SK-N-SH (cell line): Measurements from ENCODE around the gene CCDC138. TPM values are rescaled to one million over a fixed set of nuclear protein-coding genes. Genes with fewer than 3 reads are reported as not detected.

Experiments used
- CTCF ChIA-PET: fragments of 300-600, 350-600 bp; formaldehyde crosslinking; extraction: SDS; loops from one replicate; lab custom pipeline; 2021; lab: Yijun Ruan, JAX
- POLR2A ChIA-PET: fragments of 350-600 bp; sonication (Branson Sonifier 250); formaldehyde crosslinking; extraction: SDS; loops from one replicate; lab custom pipeline; 2020; ENCODE audit warnings: antibody characterized with exemption, inconsistent platforms; lab: Yijun Ruan, JAX
- DNase-seq: peaks from one replicate; pipeline ENCODE4 v3.0.0; 2012
- H2AFZ ChIP-seq: fragments of 200-600 bp; sonication (generic); 2 replicates; pipeline ENCODE4 v1.8.1; 2016; ENCODE audit warnings: antibody characterized with exemption, mild to moderate bottlenecking, low read depth
- H3F3A ChIP-seq: fragments of 200-600 bp; sonication (generic); replicated peaks from 2 replicates; pipeline ENCODE3; 2016; ENCODE audit warnings: antibody characterized with exemption, mild to moderate bottlenecking; ENCODE audit not compliant: insufficient read depth
- H3K27ac ChIP-seq, 2 experiments: fragments of 200-500 bp in 1 of 2; fragments of 200-600 bp in 1 of 2; sonication (Bioruptor generic) in 1 of 2; sonication (generic), shearing (Covaris generic) in 1 of 2; 2 replicates each; pipeline versions ENCODE4 v1.5.1 to v1.6.1; 2014 to 2016; ENCODE audit warnings: low read depth in 2 of 2, inconsistent platforms in 1 of 2, low read length in 1 of 2, mild to moderate bottlenecking in 1 of 2, mixed read lengths in 1 of 2
- H3K27me3 ChIP-seq: fragments of 200-600 bp; sonication (generic), shearing (Covaris generic); 2 replicates; pipeline ENCODE4 v1.6.1; 2016; ENCODE audit warnings: mixed run types; ENCODE audit not compliant: insufficient read depth
- H3K36me3 ChIP-seq, 2 experiments: fragments of 200-500 bp in 1 of 2; fragments of 200-600 bp in 1 of 2; sonication (Bioruptor generic) in 1 of 2; sonication (generic) in 1 of 2; replicated peaks in 1 of 2; 2 replicates each; pipeline versions ENCODE3 to v1.5.1; 2014 to 2016; ENCODE audit warnings: low read length in 1 of 2, mild to moderate bottlenecking in 1 of 2; ENCODE audit not compliant: insufficient read depth in 2 of 2, control insufficient read depth in 1 of 2
- H3K4me1 ChIP-seq, 2 experiments: fragments of 200-500 bp in 1 of 2; fragments of 200-600 bp in 1 of 2; sonication (Bioruptor generic) in 1 of 2; sonication (generic), shearing (Covaris generic) in 1 of 2; 2 replicates each; pipeline versions ENCODE4 v1.5.1 to v1.6.1; 2014 to 2016; ENCODE audit warnings: low read depth in 1 of 2, low read length in 1 of 2, mixed run types in 1 of 2; ENCODE audit not compliant: insufficient read depth in 2 of 2, control insufficient read depth in 1 of 2
- H3K4me2 ChIP-seq: fragments of 200-600 bp; sonication (generic), shearing (Covaris generic); 2 replicates; pipeline ENCODE4 v1.6.1; 2017; ENCODE audit warnings: mixed run types
- H3K4me3 ChIP-seq, 2 experiments: fragments of 200-500 bp in 1 of 2; fragments of 200-600 bp in 1 of 2; sonication (Bioruptor generic) in 1 of 2; sonication (generic), shearing (Covaris generic) in 1 of 2; 2 replicates each; pipeline versions ENCODE4 v1.5.1 to v1.8.1; 2014 to 2016; ENCODE audit warnings: low read depth in 2 of 2, inconsistent platforms in 1 of 2, low read length in 1 of 2, mild to moderate bottlenecking in 1 of 2, mixed read lengths in 1 of 2, moderate library complexity in 1 of 2
- H3K79me2 ChIP-seq: fragments of 200-600 bp; sonication (generic); 2 replicates; pipeline ENCODE4 v1.8.1; 2017; ENCODE audit warnings: mild to moderate bottlenecking; ENCODE audit not compliant: insufficient read depth
- H3K9ac ChIP-seq: fragments of 200-600 bp; sonication (generic); 2 replicates; pipeline ENCODE4 v1.6.1; 2017; ENCODE audit warnings: mixed run types
- H3K9me2 ChIP-seq: fragments of 200-600 bp; sonication (generic); 2 replicates; pipeline ENCODE4 v1.6.1; 2017; ENCODE audit warnings: mixed run types
- H3K9me3 ChIP-seq: fragments of 200-600 bp; sonication (generic); 2 replicates; pipeline ENCODE4 v1.6.1; 2017; ENCODE audit warnings: mixed run types, mild to moderate bottlenecking, moderate library complexity
- H4K20me1 ChIP-seq: fragments of 200-600 bp; sonication (generic); 2 replicates; pipeline ENCODE4 v1.6.1; 2017; ENCODE audit warnings: mild to moderate bottlenecking, mixed run types; ENCODE audit not compliant: insufficient read depth
- CHD2 ChIP-seq: fragments of 150-350 bp; IDR thresholded peaks from 2 replicates; pipeline ENCODE4 v1.6.1; 2018; ENCODE audit warnings: low read length; ENCODE audit not compliant: partially characterized antibody
- ELF1 ChIP-seq: IDR thresholded peaks from 2 replicates; pipeline ENCODE4 v1.4.0; 2012
- FOSL2 ChIP-seq: IDR thresholded peaks from 2 replicates; pipeline ENCODE4 v1.4.0; 2012; ENCODE audit warnings: low read depth, mild to moderate bottlenecking, moderate library complexity, borderline replicate concordance
- MAX ChIP-seq: IDR thresholded peaks from 2 replicates; pipeline ENCODE4 v1.4.0; 2012; ENCODE audit warnings: low read depth
- MXI1 ChIP-seq: IDR thresholded peaks from 2 replicates; pipeline ENCODE4 v1.6.1; 2012; ENCODE audit warnings: mild to moderate bottlenecking, low read depth, low read length, improper control_type of control experiment
- NRF1 ChIP-seq: IDR thresholded peaks from 2 replicates; pipeline ENCODE4 v1.6.1; 2012; ENCODE audit warnings: low read depth, mild to moderate bottlenecking, low read length
- PBX3 ChIP-seq: IDR thresholded peaks from 2 replicates; pipeline ENCODE4; 2012
- POLR2AphosphoS5 ChIP-seq: IDR thresholded peaks from 2 replicates; pipeline ENCODE4 v1.6.1; 2012; ENCODE audit warnings: low read depth, low read length
- RAD21 ChIP-seq: IDR thresholded peaks from 2 replicates; pipeline ENCODE4 v1.6.1; 2012; ENCODE audit warnings: mild to moderate bottlenecking, low read length
- RCOR1 ChIP-seq: fragments of 150-350 bp; IDR thresholded peaks from 2 replicates; pipeline ENCODE4 v1.6.1; 2017; ENCODE audit warnings: antibody characterized with exemption, low read length
- REST ChIP-seq: IDR thresholded peaks from 2 replicates; pipeline ENCODE4 v1.6.1; 2012; ENCODE audit warnings: mild to moderate bottlenecking, low read depth, low read length, moderate library complexity
- RFX5 ChIP-seq: IDR thresholded peaks from 2 replicates; pipeline ENCODE4 v1.6.1; 2012; ENCODE audit warnings: mild to moderate bottlenecking, improper control_type of control experiment, low read length
- SIN3A ChIP-seq: IDR thresholded peaks from 2 replicates; pipeline ENCODE4 v1.6.1; 2012; ENCODE audit warnings: low read depth, mild to moderate bottlenecking, low read length, moderate library complexity, borderline replicate concordance
- SMC3 ChIP-seq: IDR thresholded peaks from 2 replicates; pipeline ENCODE4 v1.6.1; 2012; ENCODE audit warnings: low read depth, low read length, improper control_type of control experiment
- TAF1 ChIP-seq: IDR thresholded peaks from 2 replicates; pipeline ENCODE4 v1.6.1; 2012; ENCODE audit warnings: low read depth, mild to moderate bottlenecking, low read length, moderate library complexity, borderline replicate concordance
- TEAD4 ChIP-seq: IDR thresholded peaks from 2 replicates; pipeline ENCODE4 v1.4.0; 2012; ENCODE audit warnings: mild to moderate bottlenecking, borderline replicate concordance; ENCODE audit not compliant: insufficient read depth
- USF2 ChIP-seq: fragments of 150-350 bp; IDR thresholded peaks from 2 replicates; pipeline ENCODE4 v1.6.1; 2017; ENCODE audit warnings: antibody characterized with exemption, low read length, low read depth, borderline replicate concordance
- YY1 ChIP-seq: IDR thresholded peaks from 2 replicates; pipeline ENCODE4 v1.4.0; 2012; ENCODE audit warnings: low read depth, mild to moderate bottlenecking
- polyA plus RNA-seq, 3 experiments: library from polyadenylated mRNA; depleted of rRNA; stranded (reverse); fragments of >200 nt; gene quantifications; 2 replicates each; pipeline ENCODE4 v1.2.3, GENCODE V29; 2012
- TF ChIP-seq, protein P1 (sequence below): IDR thresholded peaks from 2 replicates; pipeline ENCODE4 v1.4.0; 2012; ENCODE audit warnings: low read depth, borderline replicate concordance
- TF ChIP-seq, protein P2 (sequence below): fragments of 150-350 bp; IDR thresholded peaks from 2 replicates; pipeline ENCODE4 v1.6.1; 2016; ENCODE audit warnings: mild to moderate bottlenecking, low read depth, low read length

Gene CCDC138
- polyA plus RNA-seq, 1 of the 3 experiments (the other 2 are of a cell fraction): 1.2 TPM

DNA sequence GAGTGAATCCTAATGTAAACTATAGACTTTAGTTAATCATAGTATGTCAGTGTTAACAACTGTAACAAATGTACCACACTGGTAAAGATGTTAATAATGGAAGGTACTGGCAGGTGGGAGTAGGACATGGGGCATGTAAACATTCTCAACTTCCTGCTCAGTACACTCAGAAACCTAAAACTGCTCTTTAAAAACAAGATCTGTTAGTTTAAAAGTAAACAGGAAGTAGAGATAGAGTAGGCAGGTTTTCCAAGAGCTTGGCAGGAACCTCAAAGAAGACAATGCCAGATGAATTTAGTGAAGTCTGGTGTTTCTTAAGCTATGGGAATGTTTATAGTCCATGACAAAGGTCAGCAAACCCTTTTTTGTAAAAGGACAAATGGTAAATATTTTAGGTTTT, 46.6 kb downstream of the CCDC138 start:
- no peaks in the 10 kb centered on the region for H3K9me2 ChIP-seq
- no peak overlapping the region for H3K4me3 ChIP-seq
- ChIA-PET POLR2A (no interaction called here), CTCF (no interaction called here)
- no peaks in the 10 kb centered on the region for H3K27me3 ChIP-seq
- H4K20me1 ChIP-seq: no peaks in the 10 kb centered on the region
- no peaks in the 10 kb centered on the region for H3K4me1 ChIP-seq
- no peak overlapping the region for H2AFZ ChIP-seq
- TF ChIP-seq SMC3: no peak
- TF ChIP-seq PBX3: no peak
- TF ChIP-seq CHD2: no peak
- TF ChIP-seq RCOR1: no peak
- TF ChIP-seq MXI1: no peak
- no peak for TF ChIP-seq SIN3A
- TF ChIP-seq FOSL2: no peak
- no peak for TF ChIP-seq YY1
- TF ChIP-seq POLR2AphosphoS5: no peak
- TF ChIP-seq ELF1: no peak
- TF ChIP-seq, protein P1, sequence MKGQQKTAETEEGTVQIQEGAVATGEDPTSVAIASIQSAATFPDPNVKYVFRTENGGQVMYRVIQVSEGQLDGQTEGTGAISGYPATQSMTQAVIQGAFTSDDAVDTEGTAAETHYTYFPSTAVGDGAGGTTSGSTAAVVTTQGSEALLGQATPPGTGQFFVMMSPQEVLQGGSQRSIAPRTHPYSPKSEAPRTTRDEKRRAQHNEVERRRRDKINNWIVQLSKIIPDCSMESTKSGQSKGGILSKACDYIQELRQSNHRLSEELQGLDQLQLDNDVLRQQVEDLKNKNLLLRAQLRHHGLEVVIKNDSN: no peak
- TF ChIP-seq TAF1: no peak
- TF ChIP-seq, protein P2, sequence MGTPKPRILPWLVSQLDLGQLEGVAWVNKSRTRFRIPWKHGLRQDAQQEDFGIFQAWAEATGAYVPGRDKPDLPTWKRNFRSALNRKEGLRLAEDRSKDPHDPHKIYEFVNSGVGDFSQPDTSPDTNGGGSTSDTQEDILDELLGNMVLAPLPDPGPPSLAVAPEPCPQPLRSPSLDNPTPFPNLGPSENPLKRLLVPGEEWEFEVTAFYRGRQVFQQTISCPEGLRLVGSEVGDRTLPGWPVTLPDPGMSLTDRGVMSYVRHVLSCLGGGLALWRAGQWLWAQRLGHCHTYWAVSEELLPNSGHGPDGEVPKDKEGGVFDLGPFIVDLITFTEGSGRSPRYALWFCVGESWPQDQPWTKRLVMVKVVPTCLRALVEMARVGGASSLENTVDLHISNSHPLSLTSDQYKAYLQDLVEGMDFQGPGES: no peak
- TF ChIP-seq REST: no peak
- no peak for TF ChIP-seq RFX5
- no peak for TF ChIP-seq MAX
- TF ChIP-seq RAD21: no peak
- TF ChIP-seq NRF1: no peak
- TF ChIP-seq USF2: no peak
- no peak for TF ChIP-seq TEAD4
- no peak overlapping the region for H3K4me2 ChIP-seq
- no peaks in the 10 kb centered on the region for H3K79me2 ChIP-seq
- 0 out of 2 replicates have a peak, but pooled peaks cover 15% of the 10 kb centered on the region for H3K9me3 ChIP-seq
- H3K9ac ChIP-seq: no peak overlapping the region
- DNase-seq: no peak
- no peak overlapping the region for H3K27ac ChIP-seq
- peaks cover under 1% of the 10 kb centered on the region for H3F3A ChIP-seq
- peaks cover 4 to 17% of the 10 kb centered on the region in 2 experiments for H3K36me3 ChIP-seq
